HCT116 (cell line): ENCODE results near the gene FMOD. TPM values are rescaled to one million over a fixed set of nuclear protein-coding genes. Genes with fewer than 3 reads are reported as not detected.

ENCODE experiments used
- ATAC-seq: fragments of 200-7000 bp; cut with Tn5 transposase; 2 replicates; pipeline ENCODE4 v1.9.1; 2020; ENCODE audit warnings: mild to moderate bottlenecking, moderate library complexity
- BruUV-seq: library from RNA; stranded (reverse); fragments of 400-500 nt; replicated peaks from 2 replicates; lab custom pipeline; 2021; lab: Mats Ljungman, UMichigan
- CTCF ChIA-PET: fragments of 300-600 bp; sonication (Branson Sonifier 250); formaldehyde crosslinking; loops from one replicate; lab custom pipeline; 2021; ENCODE audit warnings: antibody characterized with exemption; lab: Charles Lee
- POLR2A ChIA-PET: fragments of 300-600, 350-600 bp; sonication (Branson Sonifier 250); formaldehyde crosslinking; loops from one replicate; lab custom pipeline; 2021; ENCODE audit warnings: antibody characterized with exemption; lab: Charles Lee
- RAD21 ChIA-PET, 2 experiments: fragments of 300-600 bp; sonication (Branson Sonifier 250); formaldehyde crosslinking; loops; one replicate each; lab custom pipeline; 2023; ENCODE audit warnings: low total read pairs in 2 of 2; ENCODE audit not compliant: uncharacterized antibody in 2 of 2, unreplicated experiment in 2 of 2, low non-redundant PET in 1 of 2; lab: Charles Lee
- DNase-seq: peaks from one replicate; pipeline ENCODE4 v3.0.0-alpha.2; 2010; ENCODE audit warnings: low read depth, low spot score
- H2AFZ ChIP-seq: fragments of 200-600 bp; shearing (Covaris generic), sonication (generic); 2 replicates; pipeline ENCODE4 v1.6.1; 2017; ENCODE audit warnings: low read depth, mixed run types, mixed read lengths, antibody characterized with exemption, low read length; ENCODE audit not compliant: poor library complexity, severe bottlenecking
- H3K27ac ChIP-seq: 2 replicates; pipeline ENCODE4 v1.5.1; 2012; ENCODE audit warnings: low read depth, low read length
- H3K27me3 ChIP-seq: fragments of 200-600 bp; sonication (generic); 2 replicates; pipeline ENCODE4 v1.6.1; 2016; ENCODE audit warnings: mixed run types, low read length, mixed read lengths; ENCODE audit not compliant: insufficient read depth
- H3K36me3 ChIP-seq, 2 experiments: fragments of 200-500 bp in 1 of 2; fragments of 200-600 bp in 1 of 2; sonication (Bioruptor generic) in 1 of 2; sonication (generic) in 1 of 2; 2 replicates each; pipeline versions ENCODE4 v1.5.1 to v1.6.1; 2014 to 2016; ENCODE audit warnings: low read length in 2 of 2, inconsistent platforms in 1 of 2, mixed read lengths in 1 of 2, mixed run types in 1 of 2; ENCODE audit not compliant: insufficient read depth in 2 of 2, control insufficient read depth in 1 of 2
- H3K4me1 ChIP-seq, 2 experiments: fragments of 200-600 bp in 1 of 2; sonication (generic) in 1 of 2; 2 replicates each; pipeline versions ENCODE4 v1.5.1 to v1.6.1; 2012 to 2017; ENCODE audit warnings: low read length in 2 of 2, inconsistent platforms in 1 of 2, mild to moderate bottlenecking in 1 of 2, mixed read lengths in 1 of 2, mixed run types in 1 of 2, moderate library complexity in 1 of 2; ENCODE audit not compliant: insufficient read depth in 2 of 2, control insufficient read depth in 1 of 2
- H3K4me2 ChIP-seq: fragments of 200-600 bp; sonication (generic); 2 replicates; pipeline ENCODE4 v1.6.1; 2017; ENCODE audit warnings: mixed run types, low read length, mixed read lengths
- H3K4me3 ChIP-seq, 2 experiments: fragments of 200-600 bp in 1 of 2; sonication (generic) in 1 of 2; replicated peaks in 1 of 2; 2 replicates each; pipeline ENCODE4 v1.5.1; 2011 to 2016; ENCODE audit warnings: low read length in 2 of 2, control low read depth in 1 of 2, low read depth in 1 of 2, mild to moderate bottlenecking in 1 of 2, mixed read lengths in 1 of 2, mixed run types in 1 of 2
- H3K79me2 ChIP-seq: fragments of 200-600 bp; sonication (generic); 2 replicates; pipeline ENCODE4 v1.6.1; 2017; ENCODE audit warnings: mild to moderate bottlenecking, mixed run types, low read length, moderate library complexity, mixed read lengths; ENCODE audit not compliant: insufficient read depth
- H3K9ac ChIP-seq: fragments of 200-600 bp; sonication (generic); 2 replicates; pipeline ENCODE4 v1.6.1; 2016; ENCODE audit warnings: low read length, mixed read lengths
- H3K9me2 ChIP-seq: fragments of 200-600 bp; sonication (generic), shearing (Covaris generic); 2 replicates; pipeline ENCODE4 v1.6.1; 2017; ENCODE audit warnings: mixed run types, mild to moderate bottlenecking, moderate library complexity; ENCODE audit not compliant: insufficient read depth
- H3K9me3 ChIP-seq, 2 experiments: fragments of 200-500 bp in 1 of 2; fragments of 200-600 bp in 1 of 2; sonication (Bioruptor generic) in 1 of 2; sonication (generic) in 1 of 2; 2 replicates each; pipeline ENCODE4 v1.6.1; 2014 to 2017; ENCODE audit warnings: low read length in 2 of 2, mixed read lengths in 2 of 2, inconsistent platforms in 1 of 2, low read depth in 1 of 2, mild to moderate bottlenecking in 1 of 2, mixed run types in 1 of 2, moderate library complexity in 1 of 2; ENCODE audit not compliant: control insufficient read depth in 1 of 2, insufficient read depth in 1 of 2
- H4K20me1 ChIP-seq: fragments of 200-600 bp; sonication (generic), shearing (Covaris generic); 2 replicates; pipeline ENCODE4 v1.6.1; 2017; ENCODE audit warnings: mixed run types, mild to moderate bottlenecking, moderate library complexity; ENCODE audit not compliant: insufficient read depth
- CBX3 ChIP-seq: IDR thresholded peaks from 2 replicates; pipeline ENCODE4 v1.6.1; 2012; ENCODE audit warnings: low read depth
- CEBPB ChIP-seq: IDR thresholded peaks from 2 replicates; pipeline ENCODE4 v1.6.1; 2012; ENCODE audit warnings: low read depth
- EZH2 ChIP-seq: fragments of 200-600 bp; sonication (generic); IDR thresholded peaks from 2 replicates; pipeline ENCODE4 v1.6.1; 2017; ENCODE audit warnings: antibody characterized with exemption, mixed run types
- JUND ChIP-seq: IDR thresholded peaks from 2 replicates; pipeline ENCODE4 v1.6.1; 2012
- POLR2A ChIP-seq: IDR thresholded peaks from 2 replicates; pipeline ENCODE4 v1.7.0; 2011; ENCODE audit warnings: borderline replicate concordance; ENCODE audit not compliant: insufficient read depth, insufficient read length; ENCODE audit errors: extremely low read depth
- POLR2AphosphoS5 ChIP-seq: IDR thresholded peaks from 2 replicates; pipeline ENCODE4 v1.6.1; 2011; ENCODE audit warnings: mild to moderate bottlenecking, low read depth, low read length, moderate library complexity
- SRF ChIP-seq: IDR thresholded peaks from 2 replicates; pipeline ENCODE4 v1.6.1; 2012; ENCODE audit warnings: low read depth
- TCF7L2 ChIP-seq: IDR thresholded peaks from 2 replicates; pipeline ENCODE4 v1.7.0; 2011; ENCODE audit warnings: borderline replicate concordance, inconsistent platforms; ENCODE audit not compliant: insufficient read depth, insufficient read length; ENCODE audit errors: extremely low read depth
- YY1 ChIP-seq: IDR thresholded peaks from 2 replicates; pipeline ENCODE4 v1.6.1; 2011; ENCODE audit warnings: low read length, low read depth, moderate library complexity, mild to moderate bottlenecking; ENCODE audit not compliant: insufficient replicate concordance; ENCODE audit errors: extremely low read depth
- ZNF274 ChIP-seq: fragments of 200-500 bp; sonication (Bioruptor generic); IDR thresholded peaks from 2 replicates; pipeline ENCODE4 v1.6.1; 2014; ENCODE audit warnings: mild to moderate bottlenecking, low read depth, low read length, inconsistent platforms
- intact Hi-C: fragments of 100-400 bp; cut with micrococcal nuclease; formaldehyde crosslinking; loops from 2 replicates; pipeline ENCODE4 v1.10.0; 2022
- total RNA-seq: library from RNA; stranded (reverse); gene quantifications from one replicate; pipeline ENCODE4 v1.2.1, GENCODE V29; 2021; ENCODE audit not compliant: unreplicated experiment
- TF ChIP-seq, protein P1 (sequence below): IDR thresholded peaks from 2 replicates; pipeline ENCODE4 v1.6.1; 2012

FMOD gene
- total RNA-seq, 1 experiment from 2014 or later: not detected

DNA sequence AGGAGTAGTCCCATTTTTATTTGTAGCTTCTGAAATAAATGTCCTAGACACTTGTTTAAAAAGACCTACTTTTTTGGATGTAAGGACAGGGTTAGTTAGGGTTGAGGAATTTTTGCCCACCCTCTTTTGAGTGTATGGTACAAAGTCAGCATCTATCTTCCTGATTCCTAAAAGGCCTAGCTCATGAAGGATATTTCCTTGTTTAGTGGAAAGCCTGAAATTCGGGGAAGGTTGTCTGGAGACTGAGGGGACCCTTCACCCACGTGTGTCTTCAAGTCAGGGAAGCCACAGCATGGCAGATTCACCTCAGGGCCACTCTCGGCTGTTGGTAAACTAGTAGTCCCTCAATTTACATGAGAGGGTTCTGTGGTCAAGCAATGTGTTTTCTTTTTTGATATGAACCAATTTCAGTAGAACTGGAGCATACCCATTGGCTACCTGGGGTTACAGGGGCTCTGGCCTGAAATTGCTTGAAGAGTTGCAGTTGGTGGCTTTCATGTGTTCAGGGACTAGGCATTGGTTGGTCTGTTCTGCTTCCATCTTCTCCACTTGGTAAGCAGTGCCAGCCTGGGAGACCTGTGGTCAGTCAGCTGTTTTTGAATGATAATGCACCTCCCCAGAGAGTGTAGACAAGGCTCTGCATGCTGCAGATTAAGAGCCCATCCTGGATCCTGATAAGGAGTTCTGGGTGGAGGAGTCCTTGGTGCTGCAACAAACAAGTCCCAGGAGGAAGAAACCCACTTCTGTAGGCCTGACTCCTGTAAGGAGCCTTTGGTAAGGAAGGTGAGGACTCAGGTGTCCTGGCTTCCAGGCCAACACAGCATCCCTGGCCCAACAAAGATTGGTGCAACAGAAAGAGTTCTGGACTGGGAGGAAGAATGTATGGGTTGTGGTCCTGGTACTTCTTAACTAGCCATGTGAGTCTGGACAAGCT is 39.3 kb downstream of the FMOD start:
- no peak overlapping the region for H3K4me2 ChIP-seq
- BruUV-seq: no TSS peak
- intact Hi-C loops: no loop called here
- TF ChIP-seq YY1: no peak
- no peak for TF ChIP-seq ZNF274
- TF ChIP-seq, protein P1, sequence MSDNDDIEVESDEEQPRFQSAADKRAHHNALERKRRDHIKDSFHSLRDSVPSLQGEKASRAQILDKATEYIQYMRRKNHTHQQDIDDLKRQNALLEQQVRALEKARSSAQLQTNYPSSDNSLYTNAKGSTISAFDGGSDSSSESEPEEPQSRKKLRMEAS: no peak
- TF ChIP-seq EZH2: no peak
- no peak for TF ChIP-seq POLR2AphosphoS5
- TF ChIP-seq CEBPB: no peak
- TF ChIP-seq POLR2A: no peak
- TF ChIP-seq SRF: no peak
- no peak for TF ChIP-seq CBX3
- TF ChIP-seq TCF7L2: no peak
- TF ChIP-seq JUND: no peak
- no peak overlapping the region for H3K9ac ChIP-seq
- H4K20me1 ChIP-seq: no peaks in the 10 kb centered on the region
- ATAC-seq (no peak), DNase-seq (no peak)
- ChIA-PET CTCF (no interaction called here), RAD21 (no interaction called here), POLR2A (interaction anchor here (1.7 kb wide), 1 partner anchor 16 kb away, joined by 3 read pairs; no protein-coding TSS in a partner anchor)
- H3K27ac ChIP-seq: no peak overlapping the region
- no peak overlapping the region for H3K4me3 ChIP-seq
- H3K27me3 ChIP-seq: no peaks in the 10 kb centered on the region
- peaks cover 12% of the 10 kb centered on the region; the same call in 1 of the 2 replicates for H3K79me2 ChIP-seq
- H3K9me2 ChIP-seq: no peaks in the 10 kb centered on the region
- no peak overlapping the region for H2AFZ ChIP-seq
- H3K36me3 ChIP-seq: peaks cover 0 to 9% of the 10 kb centered on the region in 2 experiments; a peak in 2 of 4 replicates
- no peaks in the 10 kb centered on the region for H3K9me3 ChIP-seq
- H3K4me1 ChIP-seq: peaks cover 5% of the 10 kb centered on the region in 2 experiments; a peak in 3 of 4 replicates
